HG03095 (cell line): ENCODE data around the gene NPIPB2.

Experiments
- ATAC-seq: cut with Tn5 transposase; IDR thresholded peaks from one replicate; pipeline ENCODE4 v1.9.1; 2021; ENCODE audit warnings: moderate library complexity; ENCODE audit not compliant: unreplicated experiment

The NPIPB2 gene

GRCh38 chr16:11907160-11907970 lies 34.5 kb downstream of the NPIPB2 start:
- no peak for ATAC-seq

GRCh38 chr16:11903906-11904305 lies 37.9 kb downstream of the NPIPB2 start:
- ATAC-seq = no peak

- ATAC-seq = no peak
Measured at GRCh38 chr16:11901091-11901490, 40.8 kb downstream of the NPIPB2 start.

- ATAC-seq = no peak
Measured at GRCh38 chr16:11896486-11897176, 45.2 kb downstream of the NPIPB2 start.

- ATAC-seq = no peak
Measured at GRCh38 chr16:11893571-11893970, 48.3 kb downstream of the NPIPB2 start.

GRCh38 chr16:11892761-11893160 lies 49.1 kb downstream of the NPIPB2 start:
- ATAC-seq = no peak

GRCh38 chr16:11890231-11890965 lies 51.4 kb downstream of the NPIPB2 start:
- no peak for ATAC-seq

GRCh38 chr16:11886881-11887280 lies 55.0 kb downstream of the NPIPB2 start:
- ATAC-seq = no peak

GRCh38 chr16:11884035-11884434 lies 57.8 kb downstream of the NPIPB2 start:
- ATAC-seq = no peak

- no peak for ATAC-seq
Measured at GRCh38 chr16:11880007-11880406, 61.8 kb downstream of the NPIPB2 start.

- ATAC-seq = no peak
Measured at GRCh38 chr16:11877374-11877773, 64.5 kb downstream of the NPIPB2 start.
